Fibroblast of villous mesenchyme (primary cell): ENCODE data around the gene WNK1. TPM values are rescaled to one million over a fixed set of nuclear protein-coding genes. Genes with fewer than 3 reads are reported as not detected.

Source experiments
- DNase-seq: peaks from one replicate; pipeline ENCODE4 v3.0.0-alpha.2; 2010; ENCODE audit warnings: low read depth
- H3K4me3 ChIP-seq: 2 replicates; pipeline ENCODE4 v1.5.1; 2011; ENCODE audit warnings: low read depth, mild to moderate bottlenecking, low read length
- total RNA-seq: library from RNA; depleted of rRNA; stranded (reverse); fragments of >200 nt; gene quantifications from 2 replicates; pipeline ENCODE4 v1.2.3, GENCODE V29; 2012
- TF ChIP-seq, protein P1 (sequence below): IDR thresholded peaks from 2 replicates; pipeline ENCODE4 v1.5.1; 2012; ENCODE audit warnings: low read depth, mild to moderate bottlenecking, low read length; ENCODE audit not compliant: insufficient read depth

The WNK1 gene
- total RNA-seq, 1 donor, result 92.4 TPM

DNA sequence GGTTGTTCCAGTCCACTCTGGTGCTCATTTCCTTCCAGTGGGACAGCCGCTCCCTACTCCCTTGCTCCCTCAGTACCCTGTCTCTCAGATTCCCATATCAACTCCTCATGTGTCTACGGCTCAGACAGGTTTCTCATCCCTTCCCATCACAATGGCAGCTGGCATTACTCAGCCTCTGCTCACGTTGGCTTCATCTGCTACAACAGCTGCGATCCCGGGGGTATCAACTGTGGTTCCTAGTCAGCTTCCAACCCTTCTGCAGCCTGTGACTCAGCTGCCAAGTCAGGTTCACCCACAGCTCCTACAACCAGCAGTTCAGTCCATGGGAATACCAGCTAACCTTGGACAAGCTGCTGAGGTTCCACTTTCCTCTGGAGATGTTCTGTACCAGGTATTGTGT lies 127.3 kb downstream of the WNK1 start:
- TF ChIP-seq, protein P1, sequence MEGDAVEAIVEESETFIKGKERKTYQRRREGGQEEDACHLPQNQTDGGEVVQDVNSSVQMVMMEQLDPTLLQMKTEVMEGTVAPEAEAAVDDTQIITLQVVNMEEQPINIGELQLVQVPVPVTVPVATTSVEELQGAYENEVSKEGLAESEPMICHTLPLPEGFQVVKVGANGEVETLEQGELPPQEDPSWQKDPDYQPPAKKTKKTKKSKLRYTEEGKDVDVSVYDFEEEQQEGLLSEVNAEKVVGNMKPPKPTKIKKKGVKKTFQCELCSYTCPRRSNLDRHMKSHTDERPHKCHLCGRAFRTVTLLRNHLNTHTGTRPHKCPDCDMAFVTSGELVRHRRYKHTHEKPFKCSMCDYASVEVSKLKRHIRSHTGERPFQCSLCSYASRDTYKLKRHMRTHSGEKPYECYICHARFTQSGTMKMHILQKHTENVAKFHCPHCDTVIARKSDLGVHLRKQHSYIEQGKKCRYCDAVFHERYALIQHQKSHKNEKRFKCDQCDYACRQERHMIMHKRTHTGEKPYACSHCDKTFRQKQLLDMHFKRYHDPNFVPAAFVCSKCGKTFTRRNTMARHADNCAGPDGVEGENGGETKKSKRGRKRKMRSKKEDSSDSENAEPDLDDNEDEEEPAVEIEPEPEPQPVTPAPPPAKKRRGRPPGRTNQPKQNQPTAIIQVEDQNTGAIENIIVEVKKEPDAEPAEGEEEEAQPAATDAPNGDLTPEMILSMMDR, result no peak
- no peak for DNase-seq
- no peak overlapping the region for H3K4me3 ChIP-seq

DNA sequence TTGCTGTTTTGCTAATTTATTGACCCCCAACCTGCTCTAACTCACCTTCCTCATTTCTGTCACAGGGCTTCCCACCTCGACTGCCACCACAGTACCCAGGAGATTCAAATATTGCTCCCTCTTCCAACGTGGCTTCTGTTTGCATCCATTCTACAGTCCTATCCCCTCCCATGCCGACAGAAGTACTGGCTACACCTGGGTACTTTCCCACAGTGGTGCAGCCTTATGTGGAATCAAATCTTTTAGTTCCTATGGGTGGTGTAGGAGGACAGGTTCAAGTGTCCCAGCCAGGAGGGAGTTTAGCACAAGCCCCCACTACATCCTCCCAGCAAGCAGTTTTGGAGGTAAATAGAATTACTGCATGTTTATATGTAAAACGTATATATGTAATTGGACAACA lies 128.3 kb downstream of the WNK1 start:
- TF ChIP-seq, protein P1, result no peak
- no peak overlapping the region for H3K4me3 ChIP-seq
- DNase-seq, result no peak

DNA sequence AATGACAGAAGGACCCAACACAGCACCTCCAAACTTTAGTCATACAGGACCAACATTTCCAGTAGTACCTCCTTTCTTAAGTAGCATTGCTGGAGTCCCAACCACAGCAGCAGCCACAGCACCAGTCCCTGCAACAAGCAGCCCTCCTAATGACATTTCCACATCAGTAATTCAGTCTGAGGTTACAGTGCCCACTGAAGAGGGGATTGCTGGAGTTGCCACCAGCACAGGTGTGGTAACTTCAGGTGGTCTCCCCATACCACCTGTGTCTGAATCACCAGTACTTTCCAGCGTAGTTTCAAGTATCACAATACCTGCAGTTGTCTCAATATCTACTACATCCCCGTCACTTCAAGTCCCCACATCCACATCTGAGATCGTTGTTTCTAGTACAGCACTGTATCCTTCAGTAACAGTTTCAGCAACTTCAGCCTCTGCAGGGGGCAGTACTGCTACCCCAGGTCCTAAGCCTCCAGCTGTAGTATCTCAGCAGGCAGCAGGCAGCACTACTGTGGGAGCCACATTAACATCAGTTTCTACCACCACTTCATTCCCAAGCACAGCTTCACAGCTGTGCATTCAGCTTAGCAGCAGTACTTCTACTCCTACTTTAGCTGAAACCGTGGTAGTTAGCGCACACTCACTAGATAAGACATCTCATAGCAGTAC lies 132.5 kb downstream of the WNK1 start:
- TF ChIP-seq, protein P1, result no peak
- no peak for DNase-seq
- no peak overlapping the region for H3K4me3 ChIP-seq

DNA sequence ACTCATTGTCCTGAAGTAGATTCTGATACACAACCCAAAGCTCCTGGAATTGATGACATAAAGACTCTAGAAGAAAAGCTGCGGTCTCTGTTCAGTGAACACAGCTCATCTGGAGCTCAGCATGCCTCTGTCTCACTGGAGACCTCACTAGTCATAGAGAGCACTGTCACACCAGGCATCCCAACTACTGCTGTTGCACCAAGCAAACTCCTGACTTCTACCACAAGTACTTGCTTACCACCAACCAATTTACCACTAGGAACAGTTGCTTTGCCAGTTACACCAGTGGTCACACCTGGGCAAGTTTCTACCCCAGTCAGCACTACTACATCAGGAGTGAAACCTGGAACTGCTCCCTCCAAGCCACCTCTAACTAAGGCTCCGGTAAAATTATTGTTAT lies 133.3 kb downstream of the WNK1 start:
- no peak for DNase-seq
- no peak overlapping the region for H3K4me3 ChIP-seq
- TF ChIP-seq, protein P1, result no peak

DNA sequence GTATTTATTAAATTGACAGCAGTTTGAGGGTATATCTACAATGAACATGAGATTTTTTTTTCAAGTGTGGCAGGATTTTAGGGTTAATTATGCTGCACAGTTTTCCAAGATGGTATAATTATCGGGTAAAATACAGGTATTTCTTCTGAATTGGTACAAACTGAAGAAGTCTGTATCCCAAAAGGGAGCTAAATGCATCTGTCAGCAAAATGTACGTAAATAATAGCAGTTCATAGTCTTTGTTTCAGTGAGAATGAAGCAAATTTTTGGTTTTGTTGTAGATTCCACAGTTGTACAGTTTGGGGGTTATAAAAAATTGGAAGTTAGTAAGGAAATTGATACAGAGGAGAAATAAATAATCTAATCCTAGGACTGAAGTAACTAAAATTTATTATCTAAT lies 133.8 kb downstream of the WNK1 start:
- no peak overlapping the region for H3K4me3 ChIP-seq
- DNase-seq, result no peak
- TF ChIP-seq, protein P1, result no peak

DNA sequence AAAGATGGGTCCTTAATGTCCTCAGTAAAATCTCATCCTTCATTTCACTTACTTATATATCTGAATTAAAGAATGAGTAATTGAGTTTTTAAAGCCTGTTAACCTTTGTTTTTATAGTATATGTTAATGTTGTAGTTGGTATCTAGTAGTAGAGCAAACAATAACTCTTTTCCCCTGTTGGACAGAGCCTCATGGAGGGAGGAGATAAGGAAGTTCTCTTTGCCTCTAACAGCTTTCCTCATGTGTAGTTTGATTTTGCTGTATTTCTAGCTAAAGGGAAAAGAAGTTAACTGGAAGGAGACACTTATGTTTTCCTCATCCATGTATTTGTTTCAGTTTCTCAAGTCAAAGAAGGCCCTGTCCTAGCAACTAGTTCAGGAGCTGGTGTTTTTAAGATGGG lies 141.8 kb downstream of the WNK1 start:
- no peak overlapping the region for H3K4me3 ChIP-seq
- TF ChIP-seq, protein P1, result no peak
- no peak for DNase-seq

DNA sequence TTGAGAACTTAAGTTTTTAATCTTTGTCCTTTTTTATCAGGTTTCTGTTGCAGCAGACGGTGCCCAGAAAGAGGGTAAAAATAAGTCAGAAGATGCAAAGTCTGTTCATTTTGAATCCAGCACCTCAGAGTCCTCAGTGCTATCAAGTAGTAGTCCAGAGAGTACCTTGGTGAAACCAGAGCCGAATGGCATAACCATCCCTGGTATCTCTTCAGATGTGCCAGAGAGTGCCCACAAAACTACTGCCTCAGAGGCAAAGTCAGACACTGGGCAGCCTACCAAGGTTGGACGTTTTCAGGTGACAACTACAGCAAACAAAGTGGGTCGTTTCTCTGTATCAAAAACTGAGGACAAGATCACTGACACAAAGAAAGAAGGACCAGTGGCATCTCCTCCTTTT lies 143.7 kb downstream of the WNK1 start:
- no peak overlapping the region for H3K4me3 ChIP-seq
- TF ChIP-seq, protein P1, result no peak
- DNase-seq, result no peak
